HEK293T (cell line): ENCODE data around the gene ELAVL4.

Experiments
- CTBP1 ChIP-seq: fragments of 450-650 bp; IDR thresholded peaks from 2 replicates; pipeline ENCODE4 v1.6.1; 2016; ENCODE audit warnings: borderline replicate concordance
- FOXM1 ChIP-seq: fragments of 450-650 bp; IDR thresholded peaks from 2 replicates; pipeline ENCODE4 v1.6.1; 2017; ENCODE audit warnings: mild to moderate bottlenecking, borderline replicate concordance
- HDGF ChIP-seq: fragments of 450-650 bp; IDR thresholded peaks from 2 replicates; pipeline ENCODE4 v1.6.1; 2017; ENCODE audit warnings: antibody characterized with exemption, borderline replicate concordance
- L3MBTL2 ChIP-seq: fragments of 450-650 bp; conservative IDR thresholded peaks from 2 replicates; pipeline ENCODE4 v1.6.1; 2016; ENCODE audit warnings: mild to moderate bottlenecking
- SP1 ChIP-seq: fragments of 450-650 bp; IDR thresholded peaks from 2 replicates; pipeline ENCODE4 v1.6.1; 2017
- SUZ12 ChIP-seq: fragments of 450-650 bp; IDR thresholded peaks from 2 replicates; pipeline ENCODE4 v1.6.1; 2016; ENCODE audit warnings: mild to moderate bottlenecking
- TARDBP ChIP-seq: fragments of 450-650 bp; IDR thresholded peaks from 2 replicates; pipeline ENCODE4 v1.6.1; 2016
- ZNF384 ChIP-seq: fragments of 450-650 bp; IDR thresholded peaks from 2 replicates; pipeline ENCODE4 v1.6.1; 2016

DNA sequence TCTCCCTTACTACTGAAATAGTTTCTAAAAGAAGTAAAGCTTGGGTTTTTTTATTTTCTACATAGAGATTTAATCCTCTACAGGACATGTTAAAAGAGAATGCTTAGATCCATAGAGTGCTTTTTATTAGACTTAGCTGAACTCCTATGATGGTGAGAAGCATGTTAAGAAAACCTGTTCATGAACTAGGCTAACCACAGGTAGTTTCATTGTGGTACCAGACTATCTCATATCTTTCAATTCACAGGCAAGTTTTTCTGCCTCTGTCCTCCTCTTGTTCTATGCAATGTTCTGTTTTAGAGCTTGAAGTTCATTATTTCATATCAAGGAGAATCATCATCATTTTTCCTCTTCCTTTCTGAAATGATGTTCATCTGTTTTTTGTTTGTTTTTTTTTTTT is 65.4 kb downstream of the ELAVL4 start:
- no peak for TF ChIP-seq TARDBP
- TF ChIP-seq HDGF, result no peak
- TF ChIP-seq ZNF384, result no peak
- no peak for TF ChIP-seq FOXM1
- no peak for TF ChIP-seq L3MBTL2
- no peak for TF ChIP-seq CTBP1
- TF ChIP-seq SP1, result no peak
- no peak for TF ChIP-seq SUZ12
